HEK293 (cell line): ENCODE measurements around the gene CARM1.

Experiments used
- CTCF ChIA-PET: fragments of 350-600 bp; formaldehyde crosslinking; extraction: SDS; loops from one replicate; lab custom pipeline; 2021; ENCODE audit warnings: antibody characterized with exemption; lab: Yijun Ruan, JAX
- POLR2A ChIA-PET: fragments of 300-600 bp; formaldehyde crosslinking; extraction: SDS; loops from one replicate; lab custom pipeline; 2020; ENCODE audit warnings: antibody characterized with exemption, inconsistent platforms; lab: Yijun Ruan, JAX
- H3K27ac ChIP-seq: fragments of 200-500 bp; sonication (Bioruptor generic); 2 replicates; pipeline ENCODE4 v1.5.1; 2014; ENCODE audit warnings: low read depth, low read length, control low read depth, inconsistent platforms; ENCODE audit errors: extremely low read depth
- H3K36me3 ChIP-seq, 2 experiments: fragments of 200-500 bp in 1 of 2; sonication (Bioruptor generic) in 1 of 2; 1 replicate in 1 of 2; 2 replicates in 1 of 2; pipeline ENCODE4 v1.5.1; 2014 to 2017; ENCODE audit warnings: inconsistent platforms in 2 of 2, low read length in 2 of 2; ENCODE audit not compliant: control insufficient read depth in 2 of 2, insufficient read depth in 1 of 2
- H3K4me1 ChIP-seq: fragments of 200-500 bp; sonication (Bioruptor generic); 2 replicates; pipeline ENCODE4 v1.5.1; 2014; ENCODE audit warnings: mild to moderate bottlenecking, low read length, inconsistent platforms; ENCODE audit not compliant: control insufficient read depth, insufficient read depth
- H3K4me3 ChIP-seq: 2 replicates; pipeline ENCODE4 v1.5.1; 2011; ENCODE audit warnings: low read depth, mild to moderate bottlenecking, control low read depth, low read length, moderate library complexity
- H3K9me3 ChIP-seq: fragments of 200-500 bp; sonication (Bioruptor generic); 2 replicates; pipeline ENCODE4 v1.5.1; 2014; ENCODE audit warnings: low read depth, low read length, inconsistent platforms; ENCODE audit not compliant: control insufficient read depth, insufficient read depth
- BCL11B ChIP-seq: fragments of 450-650 bp; formaldehyde crosslinking; IDR thresholded peaks from 2 replicates; pipeline ENCODE4 v1.5.1; 2016; ENCODE audit warnings: low read depth, missing biosample characterization, missing genetic modification characterization
- CTCF ChIP-seq: fragments of 450-650 bp; formaldehyde crosslinking; IDR thresholded peaks from 2 replicates; pipeline ENCODE4 v1.5.1; 2016; ENCODE audit warnings: missing biosample characterization, missing genetic modification characterization
- IKZF3 ChIP-seq: fragments of 450-650 bp; IDR thresholded peaks from 2 replicates; pipeline ENCODE4 v1.5.0; 2018; ENCODE audit warnings: missing biosample characterization, mild to moderate bottlenecking, missing genetic modification characterization, moderate library complexity
- KLF16 ChIP-seq: fragments of 450-650 bp; formaldehyde crosslinking; IDR thresholded peaks from 2 replicates; pipeline ENCODE4 v1.5.1; 2017; ENCODE audit warnings: missing biosample characterization, missing genetic modification characterization
- KLF17 ChIP-seq: fragments of 450-650 bp; formaldehyde crosslinking; IDR thresholded peaks from 2 replicates; pipeline ENCODE4 v1.5.1; 2016; ENCODE audit warnings: missing biosample characterization, missing genetic modification characterization
- OSR2 ChIP-seq: fragments of 450-650 bp; formaldehyde crosslinking; IDR thresholded peaks from 2 replicates; pipeline ENCODE4 v1.5.1; 2016; ENCODE audit warnings: missing biosample characterization, missing genetic modification characterization
- OVOL3 ChIP-seq: fragments of 450-650 bp; formaldehyde crosslinking; IDR thresholded peaks from 2 replicates; pipeline ENCODE4 v1.5.1; 2016; ENCODE audit warnings: missing biosample characterization, missing genetic modification characterization
- PRDM10 ChIP-seq: fragments of 450-650 bp; formaldehyde crosslinking; IDR thresholded peaks from 2 replicates; pipeline ENCODE4 v1.5.1; 2016; ENCODE audit warnings: missing biosample characterization, missing genetic modification characterization
- YY1 ChIP-seq: fragments of 450-650 bp; formaldehyde crosslinking; IDR thresholded peaks from 2 replicates; pipeline ENCODE4 v1.5.1; 2018; ENCODE audit warnings: missing biosample characterization, missing genetic modification characterization
- YY2 ChIP-seq: fragments of 450-650 bp; formaldehyde crosslinking; IDR thresholded peaks from 2 replicates; pipeline ENCODE4 v1.5.1; 2016; ENCODE audit warnings: missing biosample characterization, missing genetic modification characterization
- ZBTB7A ChIP-seq: fragments of 450-650 bp; formaldehyde crosslinking; IDR thresholded peaks from 2 replicates; pipeline ENCODE4 v1.5.1; 2016; ENCODE audit warnings: low read depth, missing biosample characterization, missing genetic modification characterization
- ZEB2 ChIP-seq: fragments of 450-650 bp; formaldehyde crosslinking; IDR thresholded peaks from 2 replicates; pipeline ENCODE4 v1.5.1; 2016; ENCODE audit warnings: missing biosample characterization, missing genetic modification characterization
- ZFP69B ChIP-seq: fragments of 450-650 bp; formaldehyde crosslinking; IDR thresholded peaks from 2 replicates; pipeline ENCODE4 v1.5.1; 2016; ENCODE audit warnings: missing biosample characterization, missing genetic modification characterization
- ZIC2 ChIP-seq: fragments of 450-650 bp; formaldehyde crosslinking; IDR thresholded peaks from 2 replicates; pipeline ENCODE4 v1.5.1; 2016; ENCODE audit warnings: missing biosample characterization, missing genetic modification characterization
- ZNF112 ChIP-seq: fragments of 450-650 bp; formaldehyde crosslinking; IDR thresholded peaks from 2 replicates; pipeline ENCODE4 v1.5.0; 2017; ENCODE audit warnings: missing biosample characterization, missing genetic modification characterization
- ZNF2 ChIP-seq: fragments of 450-650 bp; formaldehyde crosslinking; IDR thresholded peaks from 2 replicates; pipeline ENCODE4 v1.5.1; 2016; ENCODE audit warnings: missing biosample characterization, missing genetic modification characterization
- ZNF239 ChIP-seq: fragments of 450-650 bp; formaldehyde crosslinking; IDR thresholded peaks from 2 replicates; pipeline ENCODE4 v1.5.1; 2016; ENCODE audit warnings: missing biosample characterization, missing genetic modification characterization
- ZNF311 ChIP-seq: fragments of 450-650 bp; formaldehyde crosslinking; IDR thresholded peaks from 2 replicates; pipeline ENCODE4 v1.5.1; 2017; ENCODE audit warnings: missing biosample characterization, missing genetic modification characterization, borderline replicate concordance
- ZNF48 ChIP-seq: fragments of 450-650 bp; formaldehyde crosslinking; IDR thresholded peaks from 2 replicates; pipeline ENCODE4 v1.5.1; 2016; ENCODE audit warnings: missing biosample characterization, missing genetic modification characterization
- ZNF585B ChIP-seq: fragments of 450-650 bp; formaldehyde crosslinking; IDR thresholded peaks from 2 replicates; pipeline ENCODE4 v1.5.1; 2016; ENCODE audit warnings: missing biosample characterization, missing genetic modification characterization
- ZNF600 ChIP-seq: fragments of 450-650 bp; formaldehyde crosslinking; IDR thresholded peaks from 2 replicates; pipeline ENCODE4 v1.5.1; 2016; ENCODE audit warnings: missing biosample characterization, missing genetic modification characterization
- ZNF626 ChIP-seq: fragments of 450-650 bp; sonication (Bioruptor Pico); formaldehyde crosslinking; IDR thresholded peaks from 2 replicates; pipeline ENCODE4 v1.5.1; 2018; ENCODE audit warnings: missing biosample characterization, missing genetic modification characterization, inconsistent platforms
- ZNF670 ChIP-seq: fragments of 450-650 bp; formaldehyde crosslinking; IDR thresholded peaks from 2 replicates; pipeline ENCODE4 v1.5.1; 2016; ENCODE audit warnings: missing biosample characterization, missing genetic modification characterization, low read depth
- ZNF701 ChIP-seq: fragments of 450-650 bp; formaldehyde crosslinking; IDR thresholded peaks from 2 replicates; pipeline ENCODE4 v1.5.1; 2016; ENCODE audit warnings: missing biosample characterization, missing genetic modification characterization
- ZNF76 ChIP-seq: fragments of 450-650 bp; formaldehyde crosslinking; IDR thresholded peaks from 2 replicates; pipeline ENCODE4; 2016; ENCODE audit warnings: low read depth, missing biosample characterization, missing genetic modification characterization, borderline replicate concordance
- ZXDB ChIP-seq: fragments of 450-650 bp; formaldehyde crosslinking; IDR thresholded peaks from 2 replicates; pipeline ENCODE4 v1.5.1; 2016; ENCODE audit warnings: missing biosample characterization, missing genetic modification characterization
- TF ChIP-seq, protein P1 (sequence below): fragments of 450-650 bp; formaldehyde crosslinking; IDR thresholded peaks from 2 replicates; pipeline ENCODE4 v1.5.1; 2016; ENCODE audit warnings: missing biosample characterization, missing genetic modification characterization
- TF ChIP-seq, protein P2 (sequence below): fragments of 450-650 bp; IDR thresholded peaks from 2 replicates; pipeline ENCODE4 v1.5.1; 2018; ENCODE audit warnings: missing biosample characterization, mild to moderate bottlenecking, missing genetic modification characterization

The CARM1 gene

DNA sequence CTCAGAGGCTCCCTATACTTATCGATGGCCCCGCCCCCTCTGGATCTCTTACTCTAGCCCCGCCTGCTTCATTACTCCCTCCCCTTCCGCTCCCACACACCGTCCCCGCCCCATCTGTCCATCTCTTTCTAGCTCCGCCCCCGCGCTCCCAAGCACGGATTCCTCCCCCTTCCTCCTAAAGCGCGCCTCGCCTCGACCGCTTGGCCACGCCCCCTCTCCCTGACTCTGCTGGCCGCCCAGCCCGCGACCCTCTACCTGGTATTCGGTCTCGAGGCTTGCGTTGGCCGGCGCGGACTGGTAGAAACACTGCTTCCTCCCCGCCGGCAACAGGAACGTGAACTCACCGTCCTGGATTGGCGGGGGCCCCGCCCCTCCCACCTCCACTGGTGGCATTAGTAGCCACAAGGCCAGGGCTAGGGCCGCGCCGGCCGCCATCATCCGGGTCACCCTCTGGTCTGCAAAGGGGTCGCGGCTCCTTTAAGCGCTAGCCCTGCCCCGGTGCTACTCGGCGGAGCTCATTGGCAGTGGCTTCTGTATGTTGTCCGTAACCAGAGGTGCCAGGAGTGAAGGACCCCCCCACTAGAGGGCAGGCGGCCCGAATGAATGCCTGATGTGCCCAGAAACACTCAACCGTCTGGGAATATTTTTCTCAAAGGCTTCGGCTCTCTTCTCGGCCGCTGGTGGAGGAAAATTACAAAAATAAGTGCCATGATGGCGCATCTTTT, 35.4 kb upstream of the CARM1 start, which contains the start of gene TMED1:
Gene TMED1, minus strand, starts transcription at position 459 of the 725 bp plus-strand sequence. Its CDS starts 21 bp downstream, at position 438.
- peaks cover 0 to 38% of the 10 kb centered on the region in 2 experiments; a peak in 2 of 3 replicates for H3K36me3 ChIP-seq
- H3K27ac ChIP-seq = peak within 1 kb of the TSS; percentile 83
- peak within 1 kb of the TSS; percentile 58 for H3K4me3 ChIP-seq
- H3K9me3 ChIP-seq = no peaks in the 10 kb centered on the region
- H3K4me1 ChIP-seq = no peaks in the 10 kb centered on the region
- ChIA-PET POLR2A (interaction anchor here (0.5 to 2.9 kb wide), 19 partner anchors 9 to 352 kb away, joined by 3 to 39 read pairs (median 4); partner anchors contain the start of genes CARM1 and DNM2), CTCF (interaction anchor here (0.7 to 6.9 kb wide), 12 partner anchors 8 to 118 kb away, joined by 3 to 80 read pairs (median 4); partner anchors contain the start of gene DNM2)
- TF ChIP-seq OSR2 (peak; percentile 42; the same call in 1 of the 2 replicates), ZBTB7A (tag by site-specific recombination) (peak; percentile 59), PRDM10 (tag by site-specific recombination) (peak; percentile 21; the same call in 1 of the 2 replicates), ZXDB (peak; percentile 96), ZEB2 (tag by site-specific recombination) (peak; percentile 69), ZFP69B (tag by site-specific recombination) (peak; percentile 73), OVOL3 (tag by site-specific recombination) (no peak), ZNF48 (tag by site-specific recombination) (no peak), YY2 (peak; percentile 77; the same call in 1 of the 2 replicates), ZNF600 (peak; percentile 81), ZNF585B (tag by site-specific recombination) (no peak), BCL11B (0 out of 2 replicates have a peak, but pooled peaks have one; percentile 16), YY1 (peak; percentile 79), ZNF701 (0 out of 2 replicates have a peak, but pooled peaks have one; percentile 12), ZNF239 (tag by site-specific recombination) (no peak), ZNF2 (tag by site-specific recombination) (peak; percentile 50; the same call in 1 of the 2 replicates), CTCF (tag by site-specific recombination) (peak; percentile 68), IKZF3 (tag by site-specific recombination) (no peak), ZNF670 (tag by site-specific recombination) (no peak), ZNF311 (no peak), ZNF626 (tag by site-specific recombination) (no peak), ZNF112 (tag by site-specific recombination) (no peak), ZIC2 (tag by site-specific recombination) (no peak), KLF17 (tag by site-specific recombination) (peak; percentile 67), KLF16 (tag by site-specific recombination) (peak; percentile 81), ZNF76 (tag by site-specific recombination) (no peak)
- TF ChIP-seq, protein P1, sequence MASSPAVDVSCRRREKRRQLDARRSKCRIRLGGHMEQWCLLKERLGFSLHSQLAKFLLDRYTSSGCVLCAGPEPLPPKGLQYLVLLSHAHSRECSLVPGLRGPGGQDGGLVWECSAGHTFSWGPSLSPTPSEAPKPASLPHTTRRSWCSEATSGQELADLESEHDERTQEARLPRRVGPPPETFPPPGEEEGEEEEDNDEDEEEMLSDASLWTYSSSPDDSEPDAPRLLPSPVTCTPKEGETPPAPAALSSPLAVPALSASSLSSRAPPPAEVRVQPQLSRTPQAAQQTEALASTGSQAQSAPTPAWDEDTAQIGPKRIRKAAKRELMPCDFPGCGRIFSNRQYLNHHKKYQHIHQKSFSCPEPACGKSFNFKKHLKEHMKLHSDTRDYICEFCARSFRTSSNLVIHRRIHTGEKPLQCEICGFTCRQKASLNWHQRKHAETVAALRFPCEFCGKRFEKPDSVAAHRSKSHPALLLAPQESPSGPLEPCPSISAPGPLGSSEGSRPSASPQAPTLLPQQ (tag by site-specific recombination) = peak; percentile 81
- TF ChIP-seq, protein P2, sequence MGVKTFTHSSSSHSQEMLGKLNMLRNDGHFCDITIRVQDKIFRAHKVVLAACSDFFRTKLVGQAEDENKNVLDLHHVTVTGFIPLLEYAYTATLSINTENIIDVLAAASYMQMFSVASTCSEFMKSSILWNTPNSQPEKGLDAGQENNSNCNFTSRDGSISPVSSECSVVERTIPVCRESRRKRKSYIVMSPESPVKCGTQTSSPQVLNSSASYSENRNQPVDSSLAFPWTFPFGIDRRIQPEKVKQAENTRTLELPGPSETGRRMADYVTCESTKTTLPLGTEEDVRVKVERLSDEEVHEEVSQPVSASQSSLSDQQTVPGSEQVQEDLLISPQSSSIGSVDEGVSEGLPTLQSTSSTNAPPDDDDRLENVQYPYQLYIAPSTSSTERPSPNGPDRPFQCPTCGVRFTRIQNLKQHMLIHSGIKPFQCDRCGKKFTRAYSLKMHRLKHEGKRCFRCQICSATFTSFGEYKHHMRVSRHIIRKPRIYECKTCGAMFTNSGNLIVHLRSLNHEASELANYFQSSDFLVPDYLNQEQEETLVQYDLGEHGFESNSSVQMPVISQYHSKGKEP (tag by site-specific recombination) = 0 out of 2 replicates have a peak, but pooled peaks have one; percentile 55
